ENCODE measurements around the gene DAAM1.

- TF ChIP-seq SNAI2 (CRISPR knock-in tag; IDR thresholded peaks at IDR 0.05): no peak
- no peak for TF ChIP-seq CREB5 (CRISPR knock-in tag; IDR thresholded peaks at IDR 0.05; ENCODE audit: low read depth)
- TF ChIP-seq GLIS3 (CRISPR knock-in tag; IDR thresholded peaks at IDR 0.05): no peak
- TF ChIP-seq, protein P1, sequence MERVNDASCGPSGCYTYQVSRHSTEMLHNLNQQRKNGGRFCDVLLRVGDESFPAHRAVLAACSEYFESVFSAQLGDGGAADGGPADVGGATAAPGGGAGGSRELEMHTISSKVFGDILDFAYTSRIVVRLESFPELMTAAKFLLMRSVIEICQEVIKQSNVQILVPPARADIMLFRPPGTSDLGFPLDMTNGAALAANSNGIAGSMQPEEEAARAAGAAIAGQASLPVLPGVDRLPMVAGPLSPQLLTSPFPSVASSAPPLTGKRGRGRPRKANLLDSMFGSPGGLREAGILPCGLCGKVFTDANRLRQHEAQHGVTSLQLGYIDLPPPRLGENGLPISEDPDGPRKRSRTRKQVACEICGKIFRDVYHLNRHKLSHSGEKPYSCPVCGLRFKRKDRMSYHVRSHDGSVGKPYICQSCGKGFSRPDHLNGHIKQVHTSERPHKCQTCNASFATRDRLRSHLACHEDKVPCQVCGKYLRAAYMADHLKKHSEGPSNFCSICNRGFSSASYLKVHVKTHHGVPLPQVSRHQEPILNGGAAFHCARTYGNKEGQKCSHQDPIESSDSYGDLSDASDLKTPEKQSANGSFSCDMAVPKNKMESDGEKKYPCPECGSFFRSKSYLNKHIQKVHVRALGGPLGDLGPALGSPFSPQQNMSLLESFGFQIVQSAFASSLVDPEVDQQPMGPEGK (CRISPR knock-in tag; IDR thresholded peaks at IDR 0.05; ENCODE audit: borderline replicate concordance): no peak
- no peak for TF ChIP-seq ZC3H10 (CRISPR knock-in tag; IDR thresholded peaks at IDR 0.05)
- TF ChIP-seq, protein P2, sequence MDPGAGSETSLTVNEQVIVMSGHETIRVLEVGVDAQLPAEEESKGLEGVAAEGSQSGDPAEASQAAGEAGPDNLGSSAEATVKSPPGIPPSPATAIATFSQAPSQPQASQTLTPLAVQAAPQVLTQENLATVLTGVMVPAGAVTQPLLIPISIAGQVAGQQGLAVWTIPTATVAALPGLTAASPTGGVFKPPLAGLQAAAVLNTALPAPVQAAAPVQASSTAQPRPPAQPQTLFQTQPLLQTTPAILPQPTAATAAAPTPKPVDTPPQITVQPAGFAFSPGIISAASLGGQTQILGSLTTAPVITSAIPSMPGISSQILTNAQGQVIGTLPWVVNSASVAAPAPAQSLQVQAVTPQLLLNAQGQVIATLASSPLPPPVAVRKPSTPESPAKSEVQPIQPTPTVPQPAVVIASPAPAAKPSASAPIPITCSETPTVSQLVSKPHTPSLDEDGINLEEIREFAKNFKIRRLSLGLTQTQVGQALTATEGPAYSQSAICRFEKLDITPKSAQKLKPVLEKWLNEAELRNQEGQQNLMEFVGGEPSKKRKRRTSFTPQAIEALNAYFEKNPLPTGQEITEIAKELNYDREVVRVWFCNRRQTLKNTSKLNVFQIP (CRISPR knock-in tag; IDR thresholded peaks at IDR 0.05; ENCODE audit: borderline replicate concordance, low read depth): no peak
- TF ChIP-seq PPARA (CRISPR knock-in tag; IDR thresholded peaks at IDR 0.05; ENCODE audit: borderline replicate concordance): no peak
- TF ChIP-seq ZNF565 (CRISPR knock-in tag; conservative IDR thresholded peaks at IDR 0.05; ENCODE audit: low read depth): no peak
- TF ChIP-seq ZFP30 (CRISPR knock-in tag; IDR thresholded peaks at IDR 0.05): no peak
- TF ChIP-seq TOX (CRISPR knock-in tag; IDR thresholded peaks at IDR 0.05; ENCODE audit: borderline replicate concordance): no peak
Observed at GRCh38 chr14:59317346-59317745, 128.9 kb downstream of the DAAM1 start.

Data from SK-N-SH treated with all-trans-retinoic acid at 6 μM for 48 hours (cell line).